Right atrium auricular region (tissue), 2 donors: ENCODE data around the gene ABI3BP. TPM values are rescaled to one million over a fixed set of nuclear protein-coding genes. Genes with fewer than 3 reads are reported as not detected.
"Not testable (repeated sequence)": the region's sequence is repeated elsewhere in the genome, so short reads cannot be mapped to it uniquely, and the experiment has no call there.

Experiments used
- DNase-seq: peaks from one replicate; pipeline ENCODE4 v3.0.0-alpha.2; 2019; ENCODE audit warnings: low spot score
- H3K27ac ChIP-seq, 2 donors: fragments of 200-600 bp; sonication (generic); 1 replicate in 1 of 2; 2 replicates in 1 of 2; pipeline ENCODE4 v1.5.1; 2016 to 2019
- H3K27me3 ChIP-seq, 2 donors: fragments of 200-600 bp; sonication (generic); one replicate each; pipeline versions ENCODE4 v1.5.1 to v1.6.0; 2017 to 2019
- H3K36me3 ChIP-seq: fragments of 200-600 bp; sonication (generic); one replicate; pipeline ENCODE4 v1.5.1; 2016
- H3K4me1 ChIP-seq, 2 donors: fragments of 200-600 bp; sonication (generic); one replicate each; pipeline versions ENCODE4 v1.5.1 to v1.6.0; 2017 to 2019
- H3K4me3 ChIP-seq, 2 donors: fragments of 200-600 bp; sonication (generic); 1 replicate in 1 of 2; 2 replicates in 1 of 2; pipeline ENCODE4 v1.5.1; 2017 to 2019; ENCODE audit warnings: mild to moderate bottlenecking in 1 of 2, moderate library complexity in 1 of 2
- H3K9me3 ChIP-seq, 2 donors: fragments of 200-600 bp; sonication (generic); one replicate each; pipeline ENCODE4 v1.5.1; 2019
- CTCF ChIP-seq, 2 donors: fragments of 200-600 bp; sonication (generic); IDR thresholded peaks; one replicate each; pipeline ENCODE4 v1.5.1; 2019; ENCODE audit warnings: antibody characterized with exemption in 2 of 2
- total RNA-seq, 2 donors: library from RNA; depleted of rRNA; stranded (reverse); fragments of >200 nt; gene quantifications; one replicate each; pipeline ENCODE4 v1.1.0, GENCODE V29; 2016

The ABI3BP gene
- total RNA-seq, 2 donors from 2014 or later: 46.7 to 56.3 TPM

- DNase-seq: peak; percentile 67
- no peaks in the 10 kb centered on the region for H3K9me3 ChIP-seq
- H3K4me3 ChIP-seq: no peak overlapping the region
- peaks cover 0 to 16% of the 10 kb centered on the region in 2 donors for H3K4me1 ChIP-seq
- no peak for TF ChIP-seq CTCF (IDR thresholded peaks at IDR 0.05)
- H3K27me3 ChIP-seq: no peaks in the 10 kb centered on the region
- no peaks in the 10 kb centered on the region for H3K36me3 ChIP-seq
- no peak overlapping the region for H3K27ac ChIP-seq
These were observed 43.0 kb upstream of the ABI3BP start for GRCh38 chr3:101036213-101036618.

GRCh38 chr3:101027286-101027685, 34.1 kb upstream of the ABI3BP start:
- no peak for TF ChIP-seq CTCF (IDR thresholded peaks at IDR 0.05)
- Histone ChIP-seq H3K4me3 (no peak overlapping the region), H3K27me3 (no peaks in the 10 kb centered on the region), H3K4me1 (no peaks in the 10 kb centered on the region), H3K27ac (no peak overlapping the region), H3K9me3 (peaks cover 0 to 18% of the 10 kb centered on the region in 2 donors), H3K36me3 (no peaks in the 10 kb centered on the region)
- DNase-seq: no peak

- H3K4me1 ChIP-seq: no peaks in the 10 kb centered on the region
- no peak overlapping the region for H3K4me3 ChIP-seq
- no peak for TF ChIP-seq CTCF (IDR thresholded peaks at IDR 0.05)
- H3K9me3 ChIP-seq: peaks cover 0 to 18% of the 10 kb centered on the region in 2 donors
- DNase-seq: no peak
- H3K27me3 ChIP-seq: no peaks in the 10 kb centered on the region
- H3K36me3 ChIP-seq: no peaks in the 10 kb centered on the region
- no peak overlapping the region for H3K27ac ChIP-seq
These were observed 33.7 kb upstream of the ABI3BP start for GRCh38 chr3:101026881-101027280.

- TF ChIP-seq CTCF (IDR thresholded peaks at IDR 0.05): no peak
- no peak for DNase-seq
- Histone ChIP-seq H3K4me1 (no peaks in the 10 kb centered on the region), H3K4me3 (no peak overlapping the region), H3K9me3 (peaks cover 0 to 18% of the 10 kb centered on the region in 2 donors), H3K27me3 (no peaks in the 10 kb centered on the region), H3K27ac (no peak overlapping the region), H3K36me3 (no peaks in the 10 kb centered on the region)
These were observed 33.0 kb upstream of the ABI3BP start for GRCh38 chr3:101026244-101026643.

GRCh38 chr3:101020351-101021015, 27.3 kb upstream of the ABI3BP start:
- Histone ChIP-seq H3K36me3 (no peaks in the 10 kb centered on the region), H3K4me3 (no peak overlapping the region), H3K9me3 (peaks cover 0 to 7% of the 10 kb centered on the region in 2 donors), H3K4me1 (no peaks in the 10 kb centered on the region), H3K27ac (no peak overlapping the region), H3K27me3 (no peaks in the 10 kb centered on the region)
- no peak for DNase-seq
- no peak for TF ChIP-seq CTCF (IDR thresholded peaks at IDR 0.05)

- H3K4me3 ChIP-seq: no peak overlapping the region
- H3K4me1 ChIP-seq: no peaks in the 10 kb centered on the region
- no peaks in the 10 kb centered on the region for H3K27me3 ChIP-seq
- no peaks in the 10 kb centered on the region for H3K9me3 ChIP-seq
- no peaks in the 10 kb centered on the region for H3K36me3 ChIP-seq
- no peak for TF ChIP-seq CTCF (IDR thresholded peaks at IDR 0.05)
- no peak for DNase-seq
- H3K27ac ChIP-seq: no peak overlapping the region
These were observed 23.8 kb upstream of the ABI3BP start for GRCh38 chr3:101017017-101017416.

- H3K27ac ChIP-seq, DNase-seq, H3K9me3 ChIP-seq, H3K4me1 ChIP-seq, H3K4me3 ChIP-seq, H3K27me3 ChIP-seq, H3K36me3 ChIP-seq: not testable (repeated sequence)
These were observed 19.1 kb upstream of the ABI3BP start for GRCh38 chr3:101012312-101012711.
